Stimulated activated naive CD4-positive, alpha-beta T cell (primary cell): ENCODE data around the gene CNPY4.
A peak's percentile ranks its signal among the peaks of the same experiment; 100 is the strongest.

Experiments used
- DNase-seq, 6 experiments: peaks; one replicate each; lab custom pipeline; 2025; lab: John Stamatoyannopoulos, UW

Gene CNPY4

GRCh38 chr7:100167912-100168323, 48.5 kb downstream of the CNPY4 start:
- peak in 3 of 6 experiments; percentile 20 to 34 (median 27) for DNase-seq

- DNase-seq, result peak; percentile 40 to 69 (median 48)
Observed at GRCh38 chr7:100169147-100169850, 49.9 kb downstream of the CNPY4 start.

GRCh38 chr7:100170101-100170897, 50.9 kb downstream of the CNPY4 start:
- no peak for DNase-seq

- peak in 5 of 6 experiments; percentile 24 to 55 (median 36) for DNase-seq
Observed at GRCh38 chr7:100171087-100171681, 51.8 kb downstream of the CNPY4 start.

- DNase-seq, result peak in 1 of 6 experiments; percentile 36
Observed at GRCh38 chr7:100171840-100172239, 52.4 kb downstream of the CNPY4 start.

- DNase-seq, result no peak
Observed at GRCh38 chr7:100173806-100174495, 54.5 kb downstream of the CNPY4 start.

- no peak for DNase-seq
Observed at GRCh38 chr7:100174582-100174981, 55.1 kb downstream of the CNPY4 start.
